H1 (cell line): ENCODE results near the gene TACC2. TPM values are rescaled to one million over a fixed set of nuclear protein-coding genes. Genes with fewer than 3 reads are reported as not detected.

Experiments
- CREB1 ChIP-seq: IDR thresholded peaks from 2 replicates; pipeline ENCODE4 v1.6.1; 2012; ENCODE audit warnings: inconsistent platforms
- USF2 ChIP-seq: IDR thresholded peaks from 2 replicates; pipeline ENCODE4 v1.6.1; 2011; ENCODE audit warnings: low read length, improper control_type of control experiment
- polyA plus RNA-seq, 7 experiments: library from polyadenylated mRNA; depleted of rRNA in 3 of 7; stranded (reverse) in 5 of 7; unstranded in 2 of 7; fragments of >200 nt in 5 of 7; fragments of 200-250 nt in 2 of 7; gene quantifications; 1 replicate in 5 of 7; 2 replicates in 1 of 7; 4 replicates in 1 of 7; pipeline versions ENCODE4 v1.2.1 to v1.2.3, GENCODE V29; 2011 to 2013; ENCODE audit warnings: missing spikeins in 2 of 7, mixed read lengths in 2 of 7
- total RNA-seq: library from RNA; stranded (reverse); fragmentation: NEBNext Ultra II Directional; extraction: Animal tissue kit (Norgen Biotek cat#: 25700); gene quantifications from 2 replicates; pipeline ENCODE4 v1.2.1, GENCODE V29; 2021

Gene TACC2
- total and polyA plus RNA-seq, 2 of the 8 experiments (the other 6 are each of a cell fraction or from before 2014, with no cell fraction given), result 21.2 to 46.6 TPM

GRCh38 chr10:122057841-122058413 lies 69.0 kb downstream of the TACC2 start (continued):
- no peak for TF ChIP-seq USF2
- no peak for TF ChIP-seq CREB1
